Caco-2 (cell line): Measurements from ENCODE around the gene ADARB1. TPM values are rescaled to one million over a fixed set of nuclear protein-coding genes. Genes with fewer than 3 reads are reported as not detected.

Source experiments
- BruUV-seq: library from RNA; stranded (reverse); fragments of 400-500 nt; replicated peaks from 2 replicates; lab custom pipeline; 2021; lab: Mats Ljungman, UMichigan
- CTCF ChIA-PET: fragments of 300-600 bp; sonication (Branson Sonifier 250); formaldehyde crosslinking; loops from one replicate; lab custom pipeline; 2022; ENCODE audit warnings: antibody characterized with exemption; lab: Charles Lee
- POLR2A ChIA-PET: fragments of 300-600 bp; sonication (Branson Sonifier 250); formaldehyde crosslinking; loops from one replicate; lab custom pipeline; 2022; ENCODE audit warnings: antibody characterized with exemption; lab: Charles Lee
- DNase-seq, 2 experiments: peaks; one replicate each; pipeline versions ENCODE4 v3.0.0 to v3.0.0-alpha.2; 2020 to 2022
- H3K27me3 ChIP-seq: replicated peaks from 2 replicates; pipeline ENCODE4 v1.6.0; 2011; ENCODE audit warnings: low read length; ENCODE audit not compliant: control insufficient read depth, insufficient read depth
- H3K36me3 ChIP-seq: 2 replicates; pipeline ENCODE4 v1.5.1; 2011; ENCODE audit warnings: low read length; ENCODE audit not compliant: control insufficient read depth, insufficient read depth
- H3K4me1 ChIP-seq: fragments of 250-450 bp; sonication (Bioruptor Pico); 2 replicates; pipeline ENCODE4 v1.5.1; 2020; ENCODE audit warnings: mild to moderate bottlenecking
- H3K4me3 ChIP-seq: 2 replicates; pipeline ENCODE4 v1.5.1; 2011; ENCODE audit warnings: low read depth, mild to moderate bottlenecking, control low read depth, low read length
- H3K9me3 ChIP-seq: fragments of 250-450 bp; sonication (Bioruptor Pico); 2 replicates; pipeline ENCODE4 v1.5.1; 2020; ENCODE audit warnings: mild to moderate bottlenecking, moderate library complexity
- H3K27ac Mint-ChIP-seq: one replicate; pipeline ENCODE4 v1.8.0; 2022; ENCODE audit warnings: mixed read lengths; ENCODE audit not compliant: unreplicated experiment
- H3K27me3 Mint-ChIP-seq: one replicate; pipeline ENCODE4 v1.8.0; 2022; ENCODE audit warnings: mixed read lengths; ENCODE audit not compliant: insufficient read depth, unreplicated experiment
- H3K36me3 Mint-ChIP-seq: one replicate; pipeline ENCODE4 v1.8.0; 2022; ENCODE audit warnings: mild to moderate bottlenecking, mixed read lengths; ENCODE audit not compliant: insufficient read depth, unreplicated experiment
- H3K4me1 Mint-ChIP-seq: one replicate; pipeline ENCODE4 v1.8.0; 2022; ENCODE audit warnings: low read depth, mixed read lengths; ENCODE audit not compliant: unreplicated experiment
- H3K4me3 Mint-ChIP-seq: one replicate; pipeline ENCODE4 v1.8.0; 2022; ENCODE audit warnings: mild to moderate bottlenecking, moderate library complexity, mixed read lengths; ENCODE audit not compliant: unreplicated experiment
- H3K9me3 Mint-ChIP-seq: one replicate; pipeline ENCODE4 v1.8.0; 2022; ENCODE audit warnings: mixed read lengths; ENCODE audit not compliant: unreplicated experiment
- CTCF ChIP-seq, 2 experiments: fragments of 200-600 bp in 1 of 2; IDR thresholded peaks; 1 replicate in 1 of 2; 2 replicates in 1 of 2; pipeline versions ENCODE4 v1.5.1 to v1.8.0; 2011 to 2022; ENCODE audit warnings: antibody characterized with exemption in 1 of 2, control low read depth in 1 of 2, inconsistent platforms in 1 of 2, low read depth in 1 of 2, low read length in 1 of 2, mild to moderate bottlenecking in 1 of 2, moderate library complexity in 1 of 2; ENCODE audit not compliant: insufficient read depth in 1 of 2, severe bottlenecking in 1 of 2, unreplicated experiment in 1 of 2
- intact Hi-C: fragments of 100-400 bp; cut with micrococcal nuclease; formaldehyde crosslinking; loops from one replicate; pipeline ENCODE4 v1.10.0; 2022; ENCODE audit not compliant: unreplicated experiment
- total RNA-seq: library from RNA; stranded (reverse); gene quantifications from 2 replicates; pipeline ENCODE4 v1.2.3, GENCODE V29; 2022

ADARB1 gene
- total RNA-seq, 1 experiment from 2014 or later: 25.4 TPM

GRCh38 chr21:45223236-45224185 is 149.1 kb downstream of the ADARB1 start:
- no peaks in the 10 kb centered on the region for H3K36me3 ChIP-seq
- no peaks in the 10 kb centered on the region for H3K27me3 ChIP-seq
- peaks cover 4% of the 10 kb centered on the region for H3K9me3 Mint-ChIP-seq
- no peak overlapping the region for H3K27ac Mint-ChIP-seq
- no peaks in the 10 kb centered on the region for H3K36me3 Mint-ChIP-seq
- no TSS peak for BruUV-seq
- no peak overlapping the region for H3K4me3 ChIP-seq
- CTCF ChIA-PET: no interaction called here
- H3K4me1 ChIP-seq: no peaks in the 10 kb centered on the region
- H3K4me3 Mint-ChIP-seq: no peak overlapping the region
- no peak for DNase-seq
- no peak for TF ChIP-seq CTCF (IDR thresholded peaks at IDR 0.05; ENCODE audit: insufficient read depth in 1 of 2, low read depth in 1 of 2, low read length in 1 of 2, severe bottlenecking in 1 of 2, unreplicated experiment in 1 of 2)
- POLR2A ChIA-PET: no interaction called here
- no peaks in the 10 kb centered on the region for H3K27me3 Mint-ChIP-seq
- H3K4me1 Mint-ChIP-seq: no peaks in the 10 kb centered on the region
- intact Hi-C loops: no loop called here
- H3K9me3 ChIP-seq: no peaks in the 10 kb centered on the region

- no TSS peak for BruUV-seq
- Mint-ChIP-seq H3K36me3 (no peaks in the 10 kb centered on the region), H3K4me1 (no peaks in the 10 kb centered on the region), H3K9me3 (no peaks in the 10 kb centered on the region), H3K27me3 (peaks cover 3% of the 10 kb centered on the region), H3K4me3 (no peak overlapping the region), H3K27ac (no peak overlapping the region)
- no peaks in the 10 kb centered on the region for H3K9me3 ChIP-seq
- no peaks in the 10 kb centered on the region for H3K4me1 ChIP-seq
- no peak for DNase-seq
- ChIA-PET POLR2A (no interaction called here), CTCF (no interaction called here)
- H3K36me3 ChIP-seq: no peaks in the 10 kb centered on the region
- TF ChIP-seq CTCF (IDR thresholded peaks at IDR 0.05; ENCODE audit: insufficient read depth in 1 of 2, low read depth in 1 of 2, low read length in 1 of 2, severe bottlenecking in 1 of 2, unreplicated experiment in 1 of 2): no peak
- intact Hi-C loops: no loop called here
- no peaks in the 10 kb centered on the region for H3K27me3 ChIP-seq
- H3K4me3 ChIP-seq: no peak overlapping the region
These were observed 150.0 kb downstream of the ADARB1 start for GRCh38 chr21:45224189-45224938.

GRCh38 chr21:45225041-45225740 is 150.8 kb downstream of the ADARB1 start:
- no peak for TF ChIP-seq CTCF (IDR thresholded peaks at IDR 0.05; ENCODE audit: insufficient read depth in 1 of 2, low read depth in 1 of 2, low read length in 1 of 2, severe bottlenecking in 1 of 2, unreplicated experiment in 1 of 2)
- Mint-ChIP-seq H3K36me3 (no peaks in the 10 kb centered on the region), H3K9me3 (no peaks in the 10 kb centered on the region), H3K4me3 (no peak overlapping the region), H3K27ac (no peak overlapping the region), H3K4me1 (no peaks in the 10 kb centered on the region), H3K27me3 (peaks cover 3% of the 10 kb centered on the region)
- BruUV-seq: no TSS peak
- no peaks in the 10 kb centered on the region for H3K27me3 ChIP-seq
- no peak overlapping the region for H3K4me3 ChIP-seq
- ChIA-PET CTCF (no interaction called here), POLR2A (no interaction called here)
- no peaks in the 10 kb centered on the region for H3K4me1 ChIP-seq
- intact Hi-C loops: no loop called here
- DNase-seq: no peak
- no peaks in the 10 kb centered on the region for H3K36me3 ChIP-seq
- H3K9me3 ChIP-seq: no peaks in the 10 kb centered on the region
